ENCODE measurements around the gene SYTL2.
"Not testable (repeated sequence)": the region's sequence is repeated elsewhere in the genome, so short reads cannot be mapped to it uniquely, and the experiment has no call there.

The SYTL2 gene

GRCh38 chr11:85682330-85683305, 128.3 kb downstream of the SYTL2 start:
- peak; percentile 61 to 66 for DNase-seq

- no peak for DNase-seq
These were observed 130.0 kb downstream of the SYTL2 start for GRCh38 chr11:85680897-85681296.

DNA sequence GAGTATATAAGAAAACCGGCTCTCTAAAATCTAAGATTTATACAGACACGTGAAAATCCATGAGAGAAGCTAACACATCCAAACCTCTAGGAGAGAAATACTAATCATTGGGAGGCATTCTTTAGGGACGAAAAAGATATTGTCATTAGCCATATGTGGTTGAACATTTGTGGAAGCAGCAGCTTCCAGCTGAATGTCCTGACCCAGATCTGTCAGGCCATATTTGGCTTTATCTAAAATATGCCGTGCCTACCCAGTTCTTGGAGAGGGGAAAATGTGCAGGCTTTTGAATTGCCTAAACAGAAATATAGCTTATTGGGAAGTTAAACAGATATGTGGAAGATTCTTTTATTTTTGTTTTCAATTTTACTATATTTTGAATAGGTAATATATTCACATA, 131.4 kb downstream of the SYTL2 start:
- no peak for DNase-seq

DNA sequence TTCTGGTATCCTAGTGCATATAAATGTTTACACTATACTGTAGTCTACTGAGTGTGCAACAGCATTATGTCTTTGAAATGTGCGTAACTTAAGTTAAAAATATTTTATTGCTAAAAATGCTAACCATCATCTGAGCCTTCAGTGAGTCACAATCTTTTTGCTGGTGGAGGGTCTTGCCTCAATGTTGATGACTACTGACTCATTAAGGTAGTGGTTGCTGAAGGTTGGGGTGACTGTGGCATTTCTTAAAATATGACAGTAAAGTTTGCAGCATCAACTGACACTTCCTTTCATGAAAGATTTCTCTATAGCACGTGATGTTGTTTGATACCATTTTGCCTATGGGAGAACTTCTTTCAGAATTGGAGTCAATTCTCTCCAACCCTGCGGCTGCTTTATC, 137.5 kb downstream of the SYTL2 start:
- no peak for DNase-seq

- DNase-seq = no peak
These were observed 138.6 kb downstream of the SYTL2 start for GRCh38 chr11:85672105-85672902.

- DNase-seq = not testable (repeated sequence)
These were observed 139.8 kb downstream of the SYTL2 start for GRCh38 chr11:85670949-85671663.

GRCh38 chr11:85668157-85668556, 142.8 kb downstream of the SYTL2 start:
- no peak for DNase-seq

DNA sequence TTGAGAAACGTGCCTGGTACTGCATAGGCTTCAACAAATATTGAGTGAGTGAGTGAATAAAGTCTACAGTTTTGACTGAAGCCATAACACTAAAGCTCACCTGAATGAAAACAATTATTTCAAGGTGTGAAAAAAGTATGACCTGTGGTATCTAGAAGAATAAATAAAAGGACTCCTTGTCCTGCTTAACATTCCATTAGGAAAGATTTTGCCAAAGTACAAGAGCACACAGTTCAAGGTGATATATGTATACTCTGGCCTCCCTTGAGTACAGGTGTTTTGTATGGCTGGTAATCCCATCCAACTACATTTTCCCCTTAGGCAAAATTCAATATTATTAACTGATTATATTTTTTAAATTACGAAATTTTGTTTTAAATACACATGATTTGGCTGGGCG, 144.3 kb downstream of the SYTL2 start:
- DNase-seq = no peak

- peak; percentile 20 to 25 for DNase-seq
These were observed 145.2 kb downstream of the SYTL2 start for GRCh38 chr11:85665733-85666132.

GRCh38 chr11:85664615-85665481, 146.1 kb downstream of the SYTL2 start, which contains the start of gene CREBZF:
CREBZF (minus strand) TSS chr11:85665129; CDS start chr11:85664875, 254 bp downstream.
- DNase-seq = peak; percentile 85 to 93

DNA sequence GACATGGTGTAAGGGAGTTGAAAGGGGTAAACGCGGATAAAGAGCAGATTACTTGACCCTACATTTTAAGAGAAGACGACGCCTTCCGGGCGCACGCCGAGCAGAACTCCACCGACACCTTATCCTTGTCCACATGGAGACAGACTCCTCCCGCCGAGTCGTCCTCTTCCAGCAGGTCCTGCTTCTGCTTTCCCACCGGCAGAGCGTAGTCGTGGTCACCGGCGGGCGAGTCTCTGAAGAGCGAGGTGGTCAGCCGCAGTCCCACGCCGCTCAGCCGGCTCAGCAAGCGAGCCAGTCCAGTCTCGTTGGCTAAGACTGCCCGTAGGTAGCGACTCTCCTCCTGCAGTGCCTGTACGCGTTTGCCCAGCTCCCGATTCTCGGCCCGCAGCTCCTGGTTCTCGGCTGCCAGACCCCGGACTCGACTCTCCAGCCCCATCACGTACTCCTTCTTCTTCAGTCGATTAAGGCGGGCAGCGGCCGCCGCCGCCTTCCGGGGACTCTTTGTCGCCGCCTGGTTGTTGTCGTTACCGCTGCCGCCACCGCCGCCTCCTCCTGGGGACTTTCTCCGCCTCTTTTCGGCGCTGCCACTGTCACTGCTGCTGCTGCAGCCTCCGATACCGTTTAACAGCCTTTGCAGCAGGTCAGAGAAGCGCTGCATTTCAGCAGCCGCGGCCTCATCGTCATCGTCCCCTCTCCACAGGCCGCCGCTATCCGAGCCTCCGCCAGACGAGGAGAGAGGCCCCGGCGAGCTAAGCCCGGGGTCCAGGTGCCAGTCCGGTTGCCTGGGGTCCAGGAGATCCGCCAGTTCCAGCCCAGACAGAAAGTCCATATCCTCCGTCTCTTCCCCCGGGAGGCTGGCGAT, 147.0 kb downstream of the SYTL2 start:
- peak in 1 of 2 experiments; percentile 27 for DNase-seq

- no peak for DNase-seq
These were observed 147.7 kb downstream of the SYTL2 start for GRCh38 chr11:85663080-85663752.

GRCh38 chr11:85661972-85662664, 148.8 kb downstream of the SYTL2 start:
- DNase-seq = no peak

DNA sequence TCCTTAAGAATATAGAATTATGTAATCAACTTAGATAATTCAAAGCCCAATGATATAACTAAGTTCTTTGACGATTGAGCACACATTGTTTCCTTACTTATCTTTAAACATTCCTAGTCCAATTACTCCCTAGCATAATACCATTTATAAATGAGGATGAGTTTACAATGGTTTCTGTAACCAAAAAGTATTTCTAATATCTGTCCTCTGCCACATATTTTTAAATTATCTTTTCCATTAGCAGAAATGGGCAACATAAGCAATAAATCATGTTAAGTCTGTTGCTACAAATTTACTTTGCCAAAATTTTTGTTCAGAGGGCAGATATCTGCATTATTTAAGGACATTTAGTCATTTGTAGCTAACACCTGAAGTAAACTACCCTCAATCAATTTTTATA, 152.8 kb downstream of the SYTL2 start:
- no peak for DNase-seq

GRCh38 chr11:85656777-85657176, 154.2 kb downstream of the SYTL2 start:
- DNase-seq = no peak

GRCh38 chr11:85654343-85654742, 156.6 kb downstream of the SYTL2 start:
- not testable (repeated sequence) for DNase-seq

DNA sequence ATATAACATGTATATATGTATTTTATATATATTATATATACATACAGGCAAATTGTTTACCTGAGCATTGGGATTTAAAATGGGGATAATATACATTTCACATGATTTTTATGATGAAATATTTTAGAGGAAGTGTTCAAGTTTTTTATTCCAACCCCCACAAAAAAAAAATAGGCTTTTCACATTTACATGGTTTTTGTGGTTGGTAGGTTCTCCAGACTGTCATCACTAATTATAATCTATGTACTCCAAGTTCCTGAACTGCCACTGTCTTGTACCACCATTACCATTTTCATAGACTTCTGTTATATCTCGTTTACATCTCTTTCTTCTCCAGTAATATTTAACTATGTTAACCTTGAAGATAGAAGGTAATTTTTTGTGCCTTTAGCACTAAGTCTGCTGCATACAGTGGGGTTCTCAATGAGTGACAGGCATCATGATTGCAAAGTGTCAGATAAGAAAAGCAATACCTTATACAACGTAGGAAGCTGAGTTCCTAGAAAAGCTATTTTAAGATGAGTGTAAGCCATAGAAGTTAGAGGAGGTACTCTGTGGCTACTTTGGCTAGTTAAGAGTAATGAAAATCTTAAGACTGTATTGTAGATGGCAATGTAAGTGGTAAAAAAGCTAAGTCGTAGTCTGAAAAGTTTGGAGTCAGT, 158.0 kb downstream of the SYTL2 start:
- no peak for DNase-seq

- DNase-seq = no peak
These were observed 159.8 kb downstream of the SYTL2 start for GRCh38 chr11:85651118-85651517.

All from NCI-H1930 (cell line).